ENCODE data around the gene ZNF274. TPM values are rescaled to one million over a fixed set of nuclear protein-coding genes. Genes with fewer than 3 reads are reported as not detected.
"Not testable (repeated sequence)": the region's sequence is repeated elsewhere in the genome, so short reads cannot be mapped to it uniquely, and the experiment has no call there.

Gene ZNF274
- polyA plus RNA-seq = 36.5 TPM
- long read RNA-seq, donor 1, full-length matches to known transcripts = 9 of 9 reads
- long read RNA-seq, donor 1, partial matches to known transcripts = 0 of 9 reads
- long read RNA-seq, donor 1, other reads (novel, unspliced or antisense) = 0 of 9 reads
- long read RNA-seq, donor 2, full-length matches to known transcripts = 6 of 17 reads
- long read RNA-seq, donor 2, partial matches to known transcripts = 11 of 17 reads
- long read RNA-seq, donor 2, other reads (novel, unspliced or antisense) = 0 of 17 reads
- long read RNA-seq, donor 3, full-length matches to known transcripts = 16 of 27 reads
- long read RNA-seq, donor 3, partial matches to known transcripts = 11 of 27 reads
- long read RNA-seq, donor 3, other reads (novel, unspliced or antisense) = 0 of 27 reads
- long read RNA-seq, donor 4, partial matches to known transcripts = 0 of 2 reads
- long read RNA-seq, donor 4, other reads (novel, unspliced or antisense) = 0 of 2 reads
- long read RNA-seq, donor 5, partial matches to known transcripts = 0 of 1 reads
- long read RNA-seq, donor 5, other reads (novel, unspliced or antisense) = 0 of 1 reads
- long read RNA-seq, donor 6, full-length matches to known transcripts = 5 of 5 reads
- long read RNA-seq, donor 6, partial matches to known transcripts = 0 of 5 reads
- long read RNA-seq, donor 6, other reads (novel, unspliced or antisense) = 0 of 5 reads
- long read RNA-seq, donor 7, partial matches to known transcripts = 0 of 3 reads
- long read RNA-seq, donor 7, other reads (novel, unspliced or antisense) = 0 of 3 reads
- long read RNA-seq, donor 8, full-length matches to known transcripts = 7 of 12 reads
- long read RNA-seq, donor 8, partial matches to known transcripts = 5 of 12 reads
- long read RNA-seq, donor 8, other reads (novel, unspliced or antisense) = 0 of 12 reads
- long read RNA-seq, donor 9, partial matches to known transcripts = 10 of 14 reads
- long read RNA-seq, donor 9, other reads (novel, unspliced or antisense) = 0 of 14 reads
- long read RNA-seq, donor 10, full-length matches to known transcripts = 14 of 14 reads
- long read RNA-seq, donor 10, partial matches to known transcripts = 0 of 14 reads
- long read RNA-seq, donor 10, other reads (novel, unspliced or antisense) = 0 of 14 reads
- long read RNA-seq, donor 11, partial matches to known transcripts = 7 of 10 reads
- long read RNA-seq, donor 11, other reads (novel, unspliced or antisense) = 0 of 10 reads

GRCh38 chr19:58182989-58183816 lies at the start of gene ZNF274:
Gene ZNF274 (plus strand): TSS chr19:58183061. CDS start chr19:58183966, 905 bp downstream.
- Histone ChIP-seq H3K4me1 (ENCODE audit: control insufficient read depth, insufficient read depth, low read length) (no peaks in the 10 kb centered on the region), H3K27ac (ENCODE audit: low read length) (peak within 1 kb of the TSS; percentile 99), H3K9me3 (ENCODE audit: control insufficient read depth, low read depth, low read length) (peaks cover 73% of the 10 kb centered on the region), H3K27me3 (ENCODE audit: control insufficient read depth, insufficient read depth, low read length) (no peaks in the 10 kb centered on the region), H3K36me3 (ENCODE audit: control insufficient read depth, insufficient read depth, low read length) (peaks cover 28% of the 10 kb centered on the region), H3K4me3 (ENCODE audit: low read length) (peak within 1 kb of the TSS; percentile 71)
- WGBS (ENCODE audit: insufficient coverage, low lambda C conversion rate) = no CpG with 5 or more reads among the region's 80 CpGs
- peak; percentile 92 to 97 for DNase-seq

DNA sequence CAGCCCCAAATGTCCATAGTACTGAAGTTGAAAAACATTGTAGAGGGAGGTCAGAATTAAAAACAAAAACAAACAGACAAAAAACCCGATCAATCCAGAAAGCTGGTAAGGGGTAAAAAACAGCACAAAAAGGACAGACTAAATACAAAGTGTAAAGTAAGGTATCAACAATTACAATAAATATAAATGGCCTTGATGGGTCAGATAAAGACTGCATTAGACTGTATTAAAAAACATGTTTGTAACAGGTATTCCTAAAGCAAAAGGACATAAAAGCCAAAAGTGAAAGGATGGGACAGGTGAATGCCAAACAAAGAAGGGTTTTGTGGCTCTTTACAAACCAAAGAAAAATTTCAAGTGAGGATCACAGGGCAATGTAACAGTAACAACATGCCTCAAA lies 48.6 kb upstream of the ZNF274 start:
- WGBS (ENCODE audit: insufficient coverage, low lambda C conversion rate) = 100% methylated on average over 1 of the region's 1 CpG
- Histone ChIP-seq H3K27me3 (ENCODE audit: control insufficient read depth, insufficient read depth, low read length) (no peaks in the 10 kb centered on the region), H3K27ac (ENCODE audit: low read length) (no peak overlapping the region), H3K4me3 (ENCODE audit: low read length) (no peak overlapping the region), H3K9me3 (ENCODE audit: control insufficient read depth, low read depth, low read length) (peaks cover 80% of the 10 kb centered on the region), H3K36me3 (ENCODE audit: control insufficient read depth, insufficient read depth, low read length) (peaks cover 52% of the 10 kb centered on the region), H3K4me1 (ENCODE audit: control insufficient read depth, insufficient read depth, low read length) (no peaks in the 10 kb centered on the region)
- DNase-seq = no peak

- WGBS (ENCODE audit: insufficient coverage, low lambda C conversion rate) = no CpG with 5 or more reads among the region's 3 CpGs
- no peak for DNase-seq
- Histone ChIP-seq H3K4me1 (ENCODE audit: control insufficient read depth, insufficient read depth, low read length) (no peaks in the 10 kb centered on the region), H3K9me3 (ENCODE audit: control insufficient read depth, low read depth, low read length) (peaks cover 50% of the 10 kb centered on the region), H3K27me3 (ENCODE audit: control insufficient read depth, insufficient read depth, low read length) (no peaks in the 10 kb centered on the region), H3K27ac (ENCODE audit: low read length) (no peak overlapping the region), H3K4me3 (ENCODE audit: low read length) (no peak overlapping the region), H3K36me3 (ENCODE audit: control insufficient read depth, insufficient read depth, low read length) (peaks cover 21% of the 10 kb centered on the region)
Observed at GRCh38 chr19:58145849-58146248, 37.0 kb upstream of the ZNF274 start.

GRCh38 chr19:58147475-58147874 lies 35.4 kb upstream of the ZNF274 start:
- not testable (repeated sequence) for H3K36me3 ChIP-seq (ENCODE audit: control insufficient read depth, insufficient read depth, low read length)
- H3K9me3 ChIP-seq (ENCODE audit: control insufficient read depth, low read depth, low read length) = peaks cover 40% of the 10 kb centered on the region
- no CpG with 5 or more reads among the region's 28 CpGs for WGBS (ENCODE audit: insufficient coverage, low lambda C conversion rate)

DNA sequence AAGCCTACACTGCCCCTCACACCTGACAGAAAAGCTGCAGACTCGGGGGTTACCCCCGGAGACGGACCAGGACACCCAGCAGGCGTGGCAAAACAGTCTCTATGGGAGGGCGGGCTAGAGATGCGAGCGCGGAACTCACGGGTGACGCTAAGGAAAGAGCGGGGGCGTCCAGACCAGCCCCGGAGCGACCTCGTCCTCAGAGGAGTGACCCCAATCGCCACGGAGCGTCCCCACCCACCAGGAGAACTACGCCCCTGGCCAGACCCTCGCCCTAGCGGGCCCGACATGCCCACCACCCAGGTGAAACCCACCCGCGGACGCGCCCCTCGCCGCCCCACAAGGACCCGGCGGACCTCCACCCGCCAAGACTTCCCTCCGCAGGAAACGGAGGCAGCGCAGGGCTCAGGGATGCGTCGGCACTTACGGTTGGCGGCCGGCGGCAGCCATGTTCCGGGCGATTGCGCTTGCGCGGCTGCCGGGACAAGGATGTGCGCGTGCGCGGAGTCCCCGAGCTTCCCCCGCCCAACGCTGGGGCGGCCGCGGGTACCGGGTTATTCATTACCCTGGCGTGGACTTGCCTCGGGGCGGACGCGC lies 32.4 kb upstream of the ZNF274 start, which contains the start of gene ZNF329:
Gene ZNF329, minus strand, starts transcription at position 462 of the 594 bp plus-strand sequence. CDS start 21,286 bp downstream, outside the sequence.
- 0% methylated on average over 1 of the region's 62 CpGs for whole genome bisulfite sequencing (ENCODE audit: insufficient coverage, low lambda C conversion rate)

More at GRCh38 chr19:58147475-58147874, 35.4 kb upstream of the ZNF274 start:
- not testable (repeated sequence) for H3K27ac ChIP-seq (ENCODE audit: low read length); DNase-seq; H3K4me3 ChIP-seq (ENCODE audit: low read length); H3K27me3 ChIP-seq (ENCODE audit: control insufficient read depth, insufficient read depth, low read length); H3K4me1 ChIP-seq (ENCODE audit: control insufficient read depth, insufficient read depth, low read length)

DNA sequence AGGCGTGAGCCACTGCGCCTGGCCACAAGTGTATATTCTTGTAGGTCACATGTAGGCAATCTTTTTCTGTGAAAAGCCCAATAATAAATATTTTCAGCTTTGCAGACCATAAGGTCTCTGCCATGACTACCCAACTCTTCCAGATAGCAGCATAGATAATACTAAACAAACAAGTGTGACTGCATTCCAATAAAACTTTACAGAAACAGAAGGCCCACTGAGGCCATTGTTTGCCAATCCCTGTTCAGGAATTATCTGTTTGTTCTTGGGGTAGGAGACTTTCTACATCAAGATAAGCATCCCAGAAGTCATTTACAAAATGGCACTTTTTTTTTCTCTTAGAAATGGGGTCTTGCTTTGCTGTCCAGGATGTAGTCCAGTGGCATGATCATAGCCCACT lies 29.5 kb upstream of the ZNF274 start:
- WGBS (ENCODE audit: insufficient coverage, low lambda C conversion rate) = no CpG with 5 or more reads among the region's 2 CpGs
- no peak overlapping the region for H3K4me3 ChIP-seq (ENCODE audit: low read length)
- no peak overlapping the region for H3K27ac ChIP-seq (ENCODE audit: low read length)

More for the DNA sequence above, 32.4 kb upstream of the ZNF274 start, which contains the start of gene ZNF329:
- Histone ChIP-seq H3K9me3 (ENCODE audit: control insufficient read depth, low read depth, low read length) (peaks cover 25% of the 10 kb centered on the region), H3K4me1 (ENCODE audit: control insufficient read depth, insufficient read depth, low read length) (peaks cover 10% of the 10 kb centered on the region), H3K36me3 (ENCODE audit: control insufficient read depth, insufficient read depth, low read length) (no peaks in the 10 kb centered on the region), H3K27ac (ENCODE audit: low read length) (peak within 1 kb of the TSS; percentile 84), H3K27me3 (ENCODE audit: control insufficient read depth, insufficient read depth, low read length) (no peaks in the 10 kb centered on the region), H3K4me3 (ENCODE audit: low read length) (peak within 1 kb of the TSS; percentile 98)
- peak; percentile 87 to 91 for DNase-seq

GRCh38 chr19:58154287-58154678 lies 28.6 kb upstream of the ZNF274 start:
- peak overlapping the region; percentile 90 for H3K4me3 ChIP-seq (ENCODE audit: low read length)
- H3K36me3 ChIP-seq (ENCODE audit: control insufficient read depth, insufficient read depth, low read length) = no peaks in the 10 kb centered on the region
- peak in 1 of 2 donors; percentile 36 for DNase-seq
- WGBS (ENCODE audit: insufficient coverage, low lambda C conversion rate) = 20% methylated on average over 2 of the region's 12 CpGs
- peak overlapping the region; percentile 97 for H3K27ac ChIP-seq (ENCODE audit: low read length)
- peaks cover 25% of the 10 kb centered on the region for H3K9me3 ChIP-seq (ENCODE audit: control insufficient read depth, low read depth, low read length)
- H3K27me3 ChIP-seq (ENCODE audit: control insufficient read depth, insufficient read depth, low read length) = no peaks in the 10 kb centered on the region
- H3K4me1 ChIP-seq (ENCODE audit: control insufficient read depth, insufficient read depth, low read length) = peaks cover 10% of the 10 kb centered on the region

More for the DNA sequence above, 29.5 kb upstream of the ZNF274 start:
- Histone ChIP-seq H3K4me1 (ENCODE audit: control insufficient read depth, insufficient read depth, low read length) (peaks cover 10% of the 10 kb centered on the region), H3K36me3 (ENCODE audit: control insufficient read depth, insufficient read depth, low read length) (no peaks in the 10 kb centered on the region), H3K9me3 (ENCODE audit: control insufficient read depth, low read depth, low read length) (peaks cover 17% of the 10 kb centered on the region), H3K27me3 (ENCODE audit: control insufficient read depth, insufficient read depth, low read length) (no peaks in the 10 kb centered on the region)
- DNase-seq = no peak

GRCh38 chr19:58154679-58155648 lies 27.9 kb upstream of the ZNF274 start:
- peak; percentile 97 for DNase-seq
- H3K4me3 ChIP-seq (ENCODE audit: low read length) = peak overlapping the region; percentile 90
- H3K9me3 ChIP-seq (ENCODE audit: control insufficient read depth, low read depth, low read length) = peaks cover 26% of the 10 kb centered on the region
- no peaks in the 10 kb centered on the region for H3K27me3 ChIP-seq (ENCODE audit: control insufficient read depth, insufficient read depth, low read length)
- no CpG with 5 or more reads among the region's 85 CpGs for WGBS (ENCODE audit: insufficient coverage, low lambda C conversion rate)
- peak overlapping the region; percentile 97 for H3K27ac ChIP-seq (ENCODE audit: low read length)
- peaks cover 10% of the 10 kb centered on the region for H3K4me1 ChIP-seq (ENCODE audit: control insufficient read depth, insufficient read depth, low read length)
- H3K36me3 ChIP-seq (ENCODE audit: control insufficient read depth, insufficient read depth, low read length) = no peaks in the 10 kb centered on the region
